HG03060 (cell line): ENCODE measurements around the gene KIAA1143.
A peak's percentile ranks its signal among the peaks of the same experiment; 100 is the strongest.

ENCODE experiments used
- ATAC-seq: cut with Tn5 transposase; IDR thresholded peaks from one replicate; pipeline ENCODE4 v1.9.1; 2021; ENCODE audit warnings: low read depth, moderate number of reproducible peaks; ENCODE audit not compliant: unreplicated experiment

The KIAA1143 gene

DNA sequence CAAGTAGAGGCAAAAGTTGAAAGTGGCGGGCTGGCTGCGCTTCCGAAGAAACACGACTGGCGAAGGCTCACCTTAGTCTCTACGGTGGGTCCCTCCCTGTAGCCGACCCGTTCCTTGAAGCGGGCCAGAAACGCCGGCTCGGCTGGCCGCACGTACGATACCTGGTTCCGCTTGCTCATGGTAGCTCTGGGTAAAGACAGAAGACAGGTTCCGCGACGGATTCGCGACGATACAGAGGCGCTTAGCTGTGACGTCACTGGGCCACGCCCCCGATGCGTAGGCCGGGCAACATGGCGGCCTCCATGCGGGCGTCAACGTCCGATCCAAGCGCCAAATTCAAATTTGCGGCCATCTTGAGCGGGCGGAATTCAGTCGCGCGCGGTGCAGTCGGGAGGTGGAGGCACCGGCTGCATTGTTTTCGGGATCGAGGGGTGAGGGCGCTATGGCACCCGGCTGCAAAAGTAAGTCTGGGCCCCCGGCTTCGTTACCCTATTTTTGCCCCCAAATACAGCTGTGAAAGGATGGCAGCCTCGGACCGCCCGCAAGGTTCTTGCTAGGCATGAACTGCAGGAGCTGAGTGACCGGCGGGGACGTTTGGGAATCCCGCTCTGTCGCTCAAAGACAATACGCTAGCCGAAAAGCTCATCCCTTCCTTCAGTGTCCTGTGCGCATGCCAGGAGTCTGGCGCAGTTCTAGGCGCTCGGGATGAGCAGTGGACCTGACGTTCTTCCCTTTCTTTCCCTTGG, at the start of gene KIAA1143, which contains the start of gene KIF15:
TSS of gene KIAA1143 (minus strand) at position 196 of the 746 bp plus-strand sequence. CDS start at position 179, 17 bp downstream.
TSS of gene KIF15 (plus strand) at position 371 of the 746 bp plus-strand sequence. CDS start at position 443, 72 bp downstream.
- ATAC-seq = peak; percentile 77

DNA sequence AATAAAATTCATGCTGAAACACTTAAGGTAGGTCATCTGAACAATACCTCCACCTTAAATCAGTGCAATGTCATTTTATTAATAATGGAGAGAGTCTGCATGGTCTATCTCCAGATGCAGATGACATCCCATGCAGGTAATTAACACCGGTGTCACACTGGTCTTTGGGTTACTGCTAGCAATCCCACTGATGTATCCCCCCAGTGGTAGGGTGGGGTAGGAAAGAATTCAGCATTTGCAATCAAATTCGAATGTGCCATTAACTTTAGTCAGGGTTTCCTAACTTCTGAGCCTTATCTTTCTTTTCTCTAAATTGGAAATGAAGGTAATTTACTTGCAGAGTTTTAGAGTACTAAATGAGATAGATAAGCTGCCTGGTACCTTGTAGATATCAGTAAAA, 44.5 kb upstream of the KIAA1143 start:
- no peak for ATAC-seq

DNA sequence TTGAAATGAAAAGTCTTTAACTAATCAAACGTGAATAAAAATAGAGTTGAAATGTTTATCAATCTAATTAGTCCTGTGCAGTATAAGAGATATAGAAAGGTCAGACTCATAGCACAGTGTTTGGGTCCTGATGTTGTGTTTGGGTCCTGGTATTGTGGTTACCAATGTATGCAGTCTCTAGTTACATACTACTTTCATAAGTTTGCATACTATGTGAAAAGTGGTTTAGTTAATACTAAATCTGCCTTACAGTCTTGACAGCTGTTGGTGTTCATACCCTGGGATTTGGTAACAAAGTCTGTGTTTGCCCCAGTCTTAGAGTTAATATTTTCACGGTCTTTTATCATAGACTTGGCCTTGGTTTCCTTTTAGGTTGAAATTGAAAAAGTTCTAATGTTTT, 41.9 kb upstream of the KIAA1143 start:
- ATAC-seq = no peak

DNA sequence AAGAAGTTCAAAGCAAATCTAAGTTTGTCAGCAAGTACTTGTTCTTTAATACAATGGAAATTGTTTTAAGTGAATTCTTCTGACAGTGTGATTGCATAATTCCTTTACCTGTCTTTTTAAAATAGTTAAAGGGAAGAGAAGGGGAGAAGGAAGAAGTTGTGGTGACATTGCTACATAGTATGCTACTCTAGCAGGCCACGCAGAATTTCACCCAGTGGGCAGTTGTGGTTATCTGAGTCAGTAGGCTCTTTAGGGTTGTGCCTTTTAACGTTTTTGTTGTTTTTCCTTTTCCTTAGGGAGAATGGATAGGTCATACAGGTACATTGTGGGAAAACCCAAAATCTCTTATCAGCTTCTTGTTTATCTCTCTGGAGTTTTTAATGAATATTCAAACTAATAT, 40.6 kb upstream of the KIAA1143 start:
- no peak for ATAC-seq

DNA sequence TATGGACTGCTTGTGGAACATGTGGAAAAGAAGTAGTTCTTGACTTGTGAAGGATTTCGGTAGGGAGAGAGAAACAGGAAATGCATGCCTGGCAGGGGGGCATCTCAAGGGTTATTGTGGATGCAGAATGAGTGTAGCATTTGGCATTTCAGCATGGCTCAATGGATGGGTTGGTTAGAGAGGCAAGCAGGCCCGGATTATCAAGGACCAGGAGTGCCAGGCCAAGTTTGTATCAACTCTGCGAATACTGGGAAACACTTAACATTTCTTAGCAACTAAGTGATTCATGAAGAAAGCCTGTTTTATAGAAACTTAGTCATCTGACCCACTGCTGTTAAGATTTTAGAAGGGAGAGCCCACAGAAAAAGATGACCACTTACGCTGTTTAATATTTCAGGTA, 33.8 kb upstream of the KIAA1143 start:
- no peak for ATAC-seq

DNA sequence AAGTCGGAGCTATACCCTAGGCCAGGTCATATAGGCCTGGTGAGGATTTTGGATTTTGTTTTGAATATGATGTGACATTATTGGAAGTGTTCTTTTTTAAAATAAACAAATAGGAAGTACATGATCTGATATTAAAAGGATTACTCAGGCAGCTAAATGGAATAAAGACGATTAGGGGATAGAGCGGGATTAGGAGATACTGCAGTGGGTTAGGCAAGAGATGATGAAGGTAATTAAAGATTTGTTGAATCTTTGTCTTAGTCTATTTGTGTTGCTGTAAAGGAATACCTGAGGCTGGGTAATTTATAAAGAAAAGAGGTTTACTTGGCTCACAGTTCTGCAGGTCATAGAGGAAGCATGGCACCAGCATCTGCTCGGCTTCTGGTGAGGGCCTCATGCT, 21.5 kb upstream of the KIAA1143 start:
- no peak for ATAC-seq

DNA sequence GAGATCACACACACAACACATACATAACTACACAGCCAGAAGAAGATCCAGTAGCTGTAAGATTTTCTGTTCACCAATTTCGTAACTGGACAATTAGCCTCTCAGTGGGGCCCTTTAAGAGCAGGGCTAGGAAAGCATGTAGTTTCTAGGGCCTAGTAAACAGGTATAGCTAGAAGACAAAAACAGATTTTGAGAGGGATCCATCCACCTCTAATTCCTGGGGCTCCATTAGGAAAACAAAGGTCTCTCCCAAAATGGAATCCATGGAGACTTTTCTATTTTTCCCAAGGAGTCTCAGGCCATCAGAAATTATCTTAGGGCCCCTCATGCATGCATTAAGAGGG, 10.7 kb upstream of the KIAA1143 start:
- ATAC-seq = no peak

DNA sequence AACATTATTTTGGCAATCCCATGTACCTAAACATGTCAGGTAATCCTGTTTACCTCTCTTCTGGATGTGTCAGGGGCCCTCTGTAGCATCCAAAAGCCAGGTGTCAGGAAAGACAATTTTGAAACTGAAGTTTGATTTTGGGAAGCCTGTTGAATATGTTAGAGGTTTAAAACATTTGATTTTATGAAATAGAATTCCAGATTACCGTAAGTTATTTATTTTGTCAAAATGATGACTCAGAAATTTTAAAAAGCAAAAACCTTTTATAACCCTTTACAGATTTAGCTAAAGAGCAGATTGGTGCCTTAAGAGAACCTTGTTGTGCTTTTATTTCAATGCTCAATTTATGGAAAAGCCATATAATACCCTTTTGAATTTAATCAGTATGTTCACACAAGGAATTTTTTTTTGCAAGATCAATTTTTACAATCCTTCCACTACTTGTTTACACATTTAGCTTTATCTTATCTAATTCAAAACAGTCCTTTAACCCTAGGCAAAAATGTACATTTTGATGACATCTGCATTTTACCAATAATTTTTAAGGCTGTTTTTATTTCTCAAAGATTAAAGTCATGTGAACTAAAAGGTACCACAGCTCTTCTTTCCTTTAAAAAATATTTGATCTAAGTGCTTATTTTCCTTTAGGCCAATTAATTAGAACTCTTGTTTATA, 10.1 kb upstream of the KIAA1143 start:
- no peak for ATAC-seq

DNA sequence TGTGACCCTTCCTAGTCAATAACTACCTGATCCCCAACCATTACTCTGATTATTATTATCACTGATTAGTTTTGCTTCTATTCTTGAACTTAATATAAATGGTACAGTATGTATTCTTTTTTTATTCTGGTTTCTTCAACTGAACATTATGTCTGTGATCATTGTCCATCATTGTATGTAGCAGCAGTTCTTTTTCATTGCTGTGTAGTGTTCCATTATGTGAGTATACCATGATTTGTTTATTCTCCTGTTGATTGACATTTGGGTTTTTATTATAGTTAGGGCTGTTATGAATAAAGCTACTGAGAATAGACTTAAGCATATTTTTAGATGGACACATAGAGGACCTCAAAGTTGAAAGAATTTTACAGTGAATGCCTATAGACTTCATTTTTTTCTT, 2.8 kb upstream of the KIAA1143 start:
- ATAC-seq = no peak

DNA sequence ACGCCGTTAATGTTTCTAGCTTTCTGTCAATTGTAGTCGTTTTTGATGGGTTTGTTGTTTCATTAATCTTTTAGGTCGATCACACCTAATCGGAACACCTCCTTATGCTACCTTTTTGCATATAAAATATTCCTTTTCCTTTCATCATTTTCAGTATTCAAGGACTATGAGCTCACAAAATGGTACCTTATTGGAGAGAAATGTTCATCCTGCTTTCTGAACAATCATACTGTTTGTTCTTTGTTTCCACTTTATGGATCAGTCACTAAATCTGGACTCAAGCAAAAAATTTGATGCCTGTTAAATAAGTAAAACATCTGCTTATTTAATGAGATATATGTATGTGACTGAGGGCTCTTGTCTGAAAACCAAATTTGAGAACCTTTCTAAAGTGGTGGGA, 1.3 kb upstream of the KIAA1143 start:
- no peak for ATAC-seq

DNA sequence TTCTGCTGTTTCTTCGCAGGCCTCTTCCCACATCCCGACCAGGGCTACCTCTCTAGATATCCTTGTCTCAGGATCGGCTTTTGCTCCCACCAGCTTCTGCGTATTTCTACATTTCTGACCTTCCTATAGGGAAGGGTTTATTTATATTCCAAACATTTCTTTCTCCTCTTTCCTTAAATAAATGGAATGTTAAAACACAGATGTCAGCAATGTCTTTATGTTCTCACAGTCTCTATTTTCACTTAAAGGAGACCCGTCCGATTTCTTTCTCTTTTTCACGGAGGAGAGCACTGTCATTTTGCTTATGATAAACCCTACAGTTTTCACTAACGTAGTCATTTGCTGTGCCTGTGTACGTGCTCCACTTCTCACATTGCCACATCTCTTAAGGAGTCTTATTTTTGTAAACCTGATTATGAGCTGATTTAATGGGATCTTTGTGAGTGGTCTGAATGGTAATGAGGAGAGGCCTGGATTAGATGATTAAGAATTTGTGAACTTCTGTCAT, 805 bp upstream of the KIAA1143 start:
- no peak for ATAC-seq

DNA sequence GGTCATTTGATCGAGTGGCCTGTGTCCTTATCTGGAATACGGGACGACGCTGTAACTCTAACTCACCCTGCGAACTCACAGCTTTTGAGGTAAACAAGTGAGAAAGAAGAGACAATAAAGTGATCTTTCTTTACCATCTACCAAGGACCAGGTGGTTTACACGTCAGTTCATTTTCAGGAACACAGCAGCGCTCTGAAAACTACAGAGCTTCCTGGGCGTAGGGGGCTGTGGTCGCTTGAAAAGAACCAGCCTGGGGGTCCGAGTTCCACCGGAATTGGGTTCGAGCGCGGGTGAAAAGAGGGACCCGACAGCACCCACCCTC, 357 bp downstream of the KIAA1143 start:
- no peak for ATAC-seq

DNA sequence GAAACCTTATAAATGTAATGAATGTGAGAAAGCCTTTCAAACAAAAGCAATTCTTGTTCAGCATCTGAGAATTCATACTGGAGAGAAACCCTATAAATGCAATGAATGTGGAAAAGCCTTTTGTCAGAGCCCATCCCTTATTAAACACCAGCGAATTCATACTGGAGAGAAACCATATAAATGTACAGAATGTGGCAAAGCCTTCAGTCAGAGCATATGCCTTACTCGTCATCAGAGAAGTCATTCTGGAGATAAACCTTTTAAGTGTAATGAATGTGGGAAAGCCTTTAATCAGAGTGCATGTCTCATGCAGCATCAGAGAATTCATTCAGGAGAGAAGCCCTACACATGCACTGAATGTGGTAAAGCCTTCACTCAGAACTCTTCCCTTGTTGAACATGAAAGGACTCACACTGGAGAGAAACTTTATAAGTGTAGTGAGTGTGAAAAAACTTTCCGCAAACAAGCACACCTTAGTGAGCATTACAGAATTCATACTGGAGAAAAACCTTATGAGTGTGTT, 26.7 kb downstream of the KIAA1143 start:
- ATAC-seq = no peak

DNA sequence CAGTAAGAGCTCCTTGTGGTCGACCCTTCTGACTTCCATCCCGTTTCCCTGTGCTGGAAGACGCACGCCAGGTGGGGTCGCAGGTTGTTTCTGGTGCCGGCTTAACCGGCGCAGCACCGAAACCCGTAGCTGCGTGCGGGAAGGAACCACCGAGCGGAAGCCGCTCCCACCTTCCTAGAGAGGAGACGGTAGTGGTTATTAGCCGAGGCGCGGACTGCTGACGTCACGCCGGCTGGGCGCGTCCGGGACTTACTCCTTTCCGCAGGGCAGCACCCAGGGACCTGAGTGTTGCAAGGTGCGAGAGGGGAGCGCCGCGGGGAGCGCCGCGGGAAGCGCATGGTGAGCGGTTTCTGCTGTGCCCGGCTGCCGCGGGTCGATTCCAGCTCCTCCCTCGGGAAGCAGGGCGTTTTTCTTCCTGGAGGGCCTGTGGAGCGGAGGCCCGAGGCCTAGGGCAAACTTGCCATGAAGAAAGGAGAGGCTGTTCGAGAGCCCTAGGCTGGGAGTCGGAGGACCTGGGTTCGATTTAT, 32.0 kb downstream of the KIAA1143 start, which contains the start of gene ZNF501:
TSS of gene ZNF501 (plus strand) at position 252 of the 527 bp plus-strand sequence. CDS start 4,787 bp downstream, outside the sequence.
- no peak for ATAC-seq

DNA sequence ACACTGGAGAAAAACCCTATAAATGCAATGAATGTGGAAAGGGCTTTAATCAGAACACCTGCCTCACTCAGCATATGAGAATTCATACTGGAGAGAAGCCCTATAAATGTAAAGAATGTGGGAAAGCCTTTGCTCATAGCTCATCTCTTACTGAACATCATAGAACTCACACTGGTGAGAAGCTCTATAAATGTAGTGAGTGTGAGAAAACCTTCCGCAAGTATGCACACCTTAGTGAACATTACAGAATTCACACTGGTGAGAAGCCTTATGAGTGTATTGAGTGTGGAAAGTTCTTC, 39.4 kb downstream of the KIAA1143 start:
- ATAC-seq = no peak

DNA sequence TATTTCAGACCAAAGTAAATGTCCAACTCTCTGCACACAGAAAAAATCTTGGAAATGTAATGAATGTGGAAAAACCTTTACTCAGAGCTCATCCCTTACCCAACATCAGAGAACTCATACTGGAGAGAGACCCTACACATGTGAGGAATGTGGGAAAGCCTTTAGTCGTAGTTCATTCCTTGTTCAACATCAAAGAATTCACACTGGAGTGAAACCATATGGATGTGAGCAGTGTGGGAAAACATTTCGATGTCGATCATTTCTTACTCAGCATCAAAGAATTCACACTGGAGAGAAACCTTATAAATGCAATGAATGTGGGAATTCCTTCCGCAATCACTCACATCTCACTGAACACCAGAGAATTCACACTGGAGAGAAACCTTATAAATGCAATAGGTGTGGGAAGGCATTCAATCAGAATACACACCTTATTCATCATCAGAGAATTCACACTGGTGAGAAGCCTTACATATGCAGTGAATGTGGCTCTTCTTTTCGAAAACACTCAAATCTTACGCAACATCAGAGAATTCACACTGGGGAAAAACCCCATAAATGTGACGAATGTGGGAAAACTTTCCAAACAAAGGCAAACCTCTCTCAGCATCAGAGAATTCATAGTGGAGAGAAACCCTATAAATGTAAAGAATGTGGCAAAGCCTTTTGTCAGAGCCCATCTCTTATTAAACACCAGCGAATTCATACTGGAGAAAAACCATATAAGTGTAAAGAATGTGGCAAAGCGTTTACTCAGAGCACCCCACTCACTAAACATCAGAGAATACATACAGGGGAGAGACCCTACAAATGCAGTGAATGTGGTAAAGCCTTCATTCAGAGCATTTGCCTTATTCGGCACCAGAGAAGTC, 40.0 kb downstream of the KIAA1143 start:
- no peak for ATAC-seq

DNA sequence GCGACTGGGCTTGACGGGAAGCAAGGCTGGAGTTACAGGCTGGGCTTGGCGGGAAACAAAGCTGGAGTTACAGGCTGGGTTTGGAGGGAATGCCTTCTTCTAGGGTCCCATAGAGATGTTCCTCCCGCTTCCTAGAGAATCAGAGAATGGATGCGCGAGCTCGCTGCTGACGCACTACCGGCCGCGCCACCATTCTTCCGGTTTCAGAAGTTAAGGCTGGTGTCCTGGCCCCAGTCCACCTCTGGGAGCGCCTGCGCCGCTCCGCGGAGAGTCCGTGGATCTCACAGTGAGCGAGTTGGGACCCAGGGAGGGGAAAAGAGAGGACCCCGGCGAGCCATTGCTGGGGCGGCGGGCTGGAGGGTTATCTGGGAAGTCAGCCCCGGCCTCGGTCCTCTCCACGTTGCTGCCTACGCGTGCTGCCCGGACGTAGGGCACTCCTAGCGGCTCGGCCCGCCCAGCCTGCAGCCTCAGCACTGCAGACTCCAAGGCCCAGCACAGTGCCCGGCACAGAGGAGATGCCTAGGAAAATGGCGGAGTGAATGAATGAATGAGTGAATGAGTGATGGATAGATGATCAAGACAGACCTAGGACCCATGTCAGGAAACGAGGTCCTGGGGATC, 48.9 kb downstream of the KIAA1143 start, which contains the start of gene ZNF502:
TSS of gene ZNF502 (plus strand) at position 206 of the 621 bp plus-strand sequence. CDS start 7,602 bp downstream, outside the sequence.
- ATAC-seq = no peak
